Measurements from ENCODE around the gene F12. TPM values are rescaled to one million over a fixed set of nuclear protein-coding genes. Genes with fewer than 3 reads are reported as not detected.

F12 gene
- total RNA-seq, 4 donors from 2014 or later, result 0.42 to 2.6 (median 1.1) TPM; not detected in 1

DNA sequence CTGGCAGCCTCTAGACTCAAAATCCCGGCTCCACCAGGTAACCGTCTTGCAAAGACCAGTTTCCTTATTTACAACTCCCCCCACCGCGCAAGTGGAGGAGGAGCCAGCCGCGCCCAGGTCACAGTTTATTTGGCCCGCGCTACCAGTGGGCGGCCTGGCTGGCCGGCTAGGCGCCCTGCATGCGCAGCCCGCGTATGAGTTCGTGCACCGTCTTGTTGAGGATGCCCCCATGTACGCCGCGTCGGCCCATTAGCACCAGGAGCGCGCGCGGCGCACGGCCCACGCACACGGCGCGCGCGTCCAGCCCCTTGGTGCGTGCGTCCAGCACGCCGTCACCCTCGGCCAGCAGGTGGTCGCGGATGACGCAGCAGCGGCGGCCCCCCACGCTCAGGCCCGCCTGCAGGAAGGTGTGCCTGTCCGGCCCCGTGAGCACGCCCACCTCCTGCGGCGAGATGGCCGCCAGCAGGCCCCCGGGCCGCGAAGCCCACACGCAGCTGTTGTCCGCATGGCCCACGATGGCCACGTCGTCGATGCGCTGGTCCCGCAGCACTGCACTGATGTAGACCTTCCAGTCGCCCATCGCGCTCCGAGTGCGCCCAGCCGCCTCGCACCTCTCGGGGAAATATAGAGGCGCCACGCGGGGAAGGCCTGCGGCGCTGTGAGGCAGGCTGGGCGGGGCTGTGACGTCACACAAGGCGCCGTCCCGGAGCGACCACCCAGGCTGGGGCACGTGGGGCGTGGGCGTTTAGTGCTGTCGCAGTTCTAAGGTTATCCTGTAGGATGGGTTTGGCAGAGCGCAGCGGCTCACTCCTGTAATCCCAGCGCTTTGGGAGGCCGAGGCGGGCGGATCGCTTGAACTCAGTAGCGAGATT lies 9.1 kb downstream of the F12 start, which contains the start of gene PFN3:
PFN3 (minus strand) TSS at position 665 of the 872 bp plus-strand sequence; CDS start at position 580, 85 bp downstream.
- 17 to 18% methylated on average over 16 to 53 of the region's 92 CpGs for WGBS, 2 donors
- intact Hi-C loops (cut with DNase I), result loop anchor here (5.0 kb wide), 1 partner anchor 52 kb away; no protein-coding TSS in a partner anchor

DNA sequence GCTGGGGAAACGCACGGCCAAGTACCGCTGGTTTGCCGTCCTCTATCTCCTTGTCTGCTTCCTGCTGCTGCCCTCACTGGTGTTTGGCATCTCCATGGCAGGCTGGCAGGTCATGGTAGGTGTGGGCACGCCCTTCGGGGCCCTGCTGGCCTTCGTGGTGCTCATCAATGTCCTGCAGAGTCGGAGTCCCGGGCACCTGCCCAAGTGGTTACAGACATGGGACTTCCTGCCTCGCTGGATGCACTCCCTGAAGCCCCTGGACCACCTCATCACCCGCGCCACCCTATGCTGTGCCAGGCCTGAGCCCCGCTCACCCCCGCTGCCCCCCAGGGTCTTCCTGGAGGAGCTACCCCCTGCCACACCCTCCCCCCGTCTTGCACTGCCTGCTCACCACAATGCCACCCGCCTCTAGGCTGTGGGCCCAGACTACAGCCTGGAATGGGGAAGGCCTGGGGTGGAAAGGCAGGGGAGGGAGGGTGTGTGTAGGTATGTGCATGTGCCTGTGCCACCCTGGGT lies 11.4 kb downstream of the F12 start:
- Histone ChIP-seq H3K4me1 (peaks cover 7 to 19% of the 10 kb centered on the region in 2 donors), H3K36me3 (no peaks in the 10 kb centered on the region), H3K9me3 (no peaks in the 10 kb centered on the region), H3K27ac (no peak overlapping the region), H3K4me3 (replicated peaks in 1 of 3) (no peak overlapping the region), H3K27me3 (peaks cover 17% of the 10 kb centered on the region)
- intact Hi-C loops (cut with DNase I), result no loop called here
- TF ChIP-seq, protein P1, sequence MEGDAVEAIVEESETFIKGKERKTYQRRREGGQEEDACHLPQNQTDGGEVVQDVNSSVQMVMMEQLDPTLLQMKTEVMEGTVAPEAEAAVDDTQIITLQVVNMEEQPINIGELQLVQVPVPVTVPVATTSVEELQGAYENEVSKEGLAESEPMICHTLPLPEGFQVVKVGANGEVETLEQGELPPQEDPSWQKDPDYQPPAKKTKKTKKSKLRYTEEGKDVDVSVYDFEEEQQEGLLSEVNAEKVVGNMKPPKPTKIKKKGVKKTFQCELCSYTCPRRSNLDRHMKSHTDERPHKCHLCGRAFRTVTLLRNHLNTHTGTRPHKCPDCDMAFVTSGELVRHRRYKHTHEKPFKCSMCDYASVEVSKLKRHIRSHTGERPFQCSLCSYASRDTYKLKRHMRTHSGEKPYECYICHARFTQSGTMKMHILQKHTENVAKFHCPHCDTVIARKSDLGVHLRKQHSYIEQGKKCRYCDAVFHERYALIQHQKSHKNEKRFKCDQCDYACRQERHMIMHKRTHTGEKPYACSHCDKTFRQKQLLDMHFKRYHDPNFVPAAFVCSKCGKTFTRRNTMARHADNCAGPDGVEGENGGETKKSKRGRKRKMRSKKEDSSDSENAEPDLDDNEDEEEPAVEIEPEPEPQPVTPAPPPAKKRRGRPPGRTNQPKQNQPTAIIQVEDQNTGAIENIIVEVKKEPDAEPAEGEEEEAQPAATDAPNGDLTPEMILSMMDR (IDR thresholded peaks at IDR 0.05), result no peak
- no peak for TF ChIP-seq POLR2A (IDR thresholded peaks at IDR 0.05)
- WGBS, 2 donors, result 92% methylated on average over 14 to 15 of the region's 16 CpGs
- no peak for DNase-seq

More for the DNA sequence above, 9.1 kb downstream of the F12 start, which contains the start of gene PFN3:
- Histone ChIP-seq H3K4me3 (replicated peaks in 1 of 3) (no peak within 1 kb of the TSS), H3K27ac (no peak within 1 kb of the TSS), H3K4me1 (peaks cover 24 to 37% of the 10 kb centered on the region in 2 donors), H3K36me3 (no peaks in the 10 kb centered on the region), H3K9me3 (no peaks in the 10 kb centered on the region), H3K27me3 (peaks cover 17% of the 10 kb centered on the region)
- TF ChIP-seq, protein P1 (IDR thresholded peaks at IDR 0.05), result no peak
- no peak for TF ChIP-seq POLR2A (IDR thresholded peaks at IDR 0.05)
- DNase-seq, result no peak

DNA sequence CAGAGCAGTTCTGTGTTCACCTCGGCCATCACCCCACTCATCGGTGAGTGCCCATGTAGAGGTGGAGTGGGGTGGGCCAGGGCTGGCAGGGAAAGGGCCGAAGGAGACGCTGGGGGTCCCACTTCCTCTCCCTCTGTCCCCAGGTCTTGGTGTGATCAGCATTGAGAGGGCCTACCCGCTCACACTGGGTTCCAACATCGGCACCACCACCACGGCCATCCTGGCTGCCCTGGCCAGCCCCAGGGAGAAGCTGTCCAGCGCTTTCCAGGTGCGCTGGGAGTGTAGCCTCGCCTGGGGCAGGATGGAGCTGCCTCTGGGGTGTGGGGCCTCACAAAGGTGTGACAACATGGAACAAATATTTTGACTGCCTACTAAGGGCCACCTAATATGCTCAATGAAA lies 12.6 kb downstream of the F12 start:
- no peak overlapping the region for H3K27ac ChIP-seq
- peaks cover 0 to 9% of the 10 kb centered on the region in 2 donors for H3K4me1 ChIP-seq
- 87% methylated on average over 10 of the region's 10 CpGs for WGBS, 2 donors
- DNase-seq, result no peak
- intact Hi-C loops (cut with DNase I), result no loop called here
- TF ChIP-seq, protein P1 (IDR thresholded peaks at IDR 0.05), result no peak
- TF ChIP-seq POLR2A (IDR thresholded peaks at IDR 0.05), result no peak
- H3K4me3 ChIP-seq (replicated peaks in 1 of 3), result no peak overlapping the region
- H3K9me3 ChIP-seq, result no peaks in the 10 kb centered on the region
- no peaks in the 10 kb centered on the region for H3K36me3 ChIP-seq
- peaks cover 17% of the 10 kb centered on the region for H3K27me3 ChIP-seq

DNA sequence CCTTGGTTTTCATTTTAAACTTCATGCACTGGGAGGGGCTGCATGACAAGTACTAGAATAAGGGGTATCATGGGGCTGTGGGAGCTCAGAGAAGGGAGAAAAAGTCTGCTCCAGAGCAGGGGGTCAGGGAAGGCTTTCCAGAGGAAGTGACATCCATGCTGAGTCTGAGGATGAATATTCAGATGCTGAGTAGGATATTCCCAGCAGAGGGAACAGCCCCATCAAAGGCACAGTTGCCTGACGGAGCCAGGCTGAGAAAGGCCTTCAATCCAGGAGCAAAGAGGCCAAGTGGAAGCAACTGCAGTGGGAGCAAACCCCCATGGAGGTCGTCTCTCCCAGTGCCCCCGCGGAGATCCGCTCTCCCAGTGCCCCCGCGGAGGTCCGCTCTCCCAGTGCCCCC lies 13.3 kb downstream of the F12 start:
- no peaks in the 10 kb centered on the region for H3K36me3 ChIP-seq
- peaks cover 0 to 9% of the 10 kb centered on the region in 2 donors for H3K4me1 ChIP-seq
- TF ChIP-seq, protein P1 (IDR thresholded peaks at IDR 0.05), result no peak
- TF ChIP-seq POLR2A (IDR thresholded peaks at IDR 0.05), result no peak
- no peak overlapping the region for H3K27ac ChIP-seq
- 48 to 53% methylated on average over 2 to 3 of the region's 8 CpGs for WGBS, 2 donors
- H3K4me3 ChIP-seq (replicated peaks in 1 of 3), result no peak overlapping the region
- no peak for DNase-seq
- no peaks in the 10 kb centered on the region for H3K9me3 ChIP-seq
- peaks cover 14% of the 10 kb centered on the region for H3K27me3 ChIP-seq
- intact Hi-C loops (cut with DNase I), result no loop called here

DNA sequence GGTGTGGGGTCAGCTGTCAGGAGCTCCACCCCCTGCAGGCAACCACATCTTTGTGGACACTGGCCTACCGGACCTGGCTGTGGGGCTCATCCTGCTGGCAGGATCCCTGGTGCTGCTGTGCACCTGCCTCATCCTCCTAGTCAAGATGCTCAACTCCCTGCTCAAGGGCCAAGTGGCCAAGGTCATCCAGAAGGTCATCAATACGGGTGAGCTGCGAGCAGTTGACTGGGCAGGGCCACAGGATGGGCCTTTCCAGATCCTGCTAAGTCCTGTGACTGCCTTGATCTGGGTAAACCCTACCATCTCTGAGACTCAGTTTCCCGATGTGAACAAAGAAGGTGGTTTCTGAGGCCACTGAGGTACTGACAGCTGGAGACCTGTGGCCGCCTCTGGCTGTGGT lies 15.4 kb downstream of the F12 start:
- no peak for DNase-seq
- Histone ChIP-seq H3K9me3 (no peaks in the 10 kb centered on the region), H3K36me3 (no peaks in the 10 kb centered on the region), H3K27ac (no peak overlapping the region), H3K27me3 (no peaks in the 10 kb centered on the region), H3K4me3 (replicated peaks in 1 of 3) (no peak overlapping the region), H3K4me1 (peaks cover under 1 to 12% of the 10 kb centered on the region in 2 donors)
- TF ChIP-seq, protein P1 (IDR thresholded peaks at IDR 0.05), result no peak
- no peak for TF ChIP-seq POLR2A (IDR thresholded peaks at IDR 0.05)
- 73 to 85% methylated on average over 4 to 5 of the region's 5 CpGs for WGBS, 2 donors
- intact Hi-C loops (cut with DNase I), result loop anchor here (5.0 kb wide), 2 partner anchors 63 to 108 kb away; no protein-coding TSS in a partner anchor
